NCI-H2227 (cell line): ENCODE data around the gene LAMTOR3.
"Not testable (repeated sequence)": the region's sequence is repeated elsewhere in the genome, so short reads cannot be mapped to it uniquely, and the experiment has no call there.

Experiments used
- DNase-seq: peaks from one replicate; lab custom pipeline; 2025; ENCODE audit not compliant: unreplicated experiment; lab: John Stamatoyannopoulos, UW

LAMTOR3 gene

DNA sequence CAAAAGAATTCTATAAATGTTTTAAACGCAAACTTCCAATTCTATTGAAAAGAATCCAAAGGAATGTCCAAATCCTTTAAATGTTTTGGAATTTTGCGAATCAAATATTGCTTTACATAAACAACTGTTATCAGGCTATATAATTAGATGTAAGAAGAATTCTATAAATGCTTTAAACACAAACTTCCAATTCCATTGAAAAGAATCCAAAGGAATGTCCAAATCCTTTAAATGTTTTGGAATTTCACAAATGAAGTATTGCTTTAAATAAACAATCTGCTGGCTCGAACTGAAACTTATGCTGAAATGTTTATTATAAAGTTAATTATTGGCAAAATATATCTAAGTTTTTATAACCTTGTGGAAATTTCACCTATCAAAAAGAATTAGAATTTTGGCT, 61.5 kb downstream of the LAMTOR3 start:
- no peak for DNase-seq

DNA sequence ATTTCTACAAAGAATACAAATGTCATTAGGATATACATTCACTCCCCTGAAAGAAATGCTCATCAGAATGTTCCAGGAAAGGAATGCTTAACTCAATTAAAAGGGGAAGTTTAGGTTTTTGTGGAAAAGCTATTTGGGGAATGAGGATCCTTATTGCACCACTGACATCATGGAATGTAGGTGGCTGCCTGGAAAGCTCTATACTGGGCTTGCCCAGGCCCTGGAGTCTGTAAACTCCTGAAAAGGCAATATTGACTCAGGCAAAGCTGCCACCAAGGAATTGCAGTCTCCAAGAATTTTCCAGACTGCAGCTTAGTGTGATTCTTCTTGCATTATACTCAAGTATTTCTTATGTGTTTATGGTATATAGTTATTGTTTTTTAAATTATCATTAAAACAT, 61.9 kb downstream of the LAMTOR3 start:
- no peak for DNase-seq

DNA sequence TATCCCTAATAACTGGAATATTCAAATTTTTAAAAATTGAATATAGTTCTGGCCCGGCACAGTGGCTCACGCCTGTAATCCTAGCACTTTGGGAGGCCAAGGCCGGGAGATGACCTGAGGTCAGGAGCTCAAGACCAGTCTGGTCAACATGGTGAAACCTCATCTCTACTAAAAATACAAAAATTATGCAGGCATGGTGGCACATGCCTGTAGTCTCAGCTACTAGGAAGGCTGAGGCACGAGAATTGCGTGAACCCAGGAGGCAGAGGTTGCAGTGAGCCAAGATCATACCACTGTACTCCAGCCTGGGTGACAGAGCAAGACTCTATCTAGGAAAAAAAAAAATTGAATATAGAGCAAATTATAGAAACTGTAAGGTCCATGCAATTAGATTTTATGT, 64.2 kb downstream of the LAMTOR3 start:
- DNase-seq, result not testable (repeated sequence)

DNA sequence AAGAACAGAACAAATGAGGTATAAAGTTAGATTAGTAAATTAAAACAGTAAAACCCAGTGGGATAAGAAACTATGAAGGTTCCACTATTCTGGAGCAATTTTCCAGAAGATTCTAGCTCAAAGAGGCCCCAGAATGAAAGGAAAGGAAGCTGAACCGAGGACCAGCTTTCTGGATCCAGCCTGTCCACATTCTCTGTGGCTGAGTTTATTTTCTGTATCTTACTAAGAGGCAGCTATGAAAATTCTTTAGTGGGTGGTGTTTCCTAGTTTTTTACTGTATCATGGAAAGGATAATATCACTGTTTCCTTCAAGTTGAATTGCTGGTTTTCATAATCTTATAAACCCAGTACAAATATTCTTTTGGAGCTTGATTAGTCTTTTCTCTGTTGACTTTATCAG, 65.8 kb downstream of the LAMTOR3 start:
- DNase-seq, result no peak
